GM23248 (cell line): ENCODE results near the gene CRYM. TPM values are rescaled to one million over a fixed set of nuclear protein-coding genes. Genes with fewer than 3 reads are reported as not detected.

Experiments
- DNase-seq: peaks from one replicate; pipeline ENCODE4 v3.0.0-alpha.2; 2015
- H2AFZ ChIP-seq: fragments of 200-600 bp; sonication (generic); 2 replicates; pipeline ENCODE4 v1.6.1; 2016; ENCODE audit warnings: antibody characterized with exemption
- H3F3A ChIP-seq: fragments of 200-600 bp; sonication (generic); 2 replicates; pipeline ENCODE4 v1.6.1; 2016; ENCODE audit warnings: mild to moderate bottlenecking, antibody characterized with exemption, mixed run types; ENCODE audit not compliant: insufficient read depth
- H3K27ac ChIP-seq: fragments of 200-600 bp; sonication (generic); 2 replicates; pipeline ENCODE4 v1.5.1; 2016; ENCODE audit warnings: mild to moderate bottlenecking
- H3K27me3 ChIP-seq: fragments of 200-600 bp; sonication (generic); replicated peaks from 2 replicates; pipeline ENCODE4 v1.6.1; 2016; ENCODE audit warnings: mild to moderate bottlenecking; ENCODE audit not compliant: insufficient read depth
- H3K36me3 ChIP-seq: fragments of 200-600 bp; sonication (generic); 2 replicates; pipeline ENCODE4 v1.6.1; 2016; ENCODE audit warnings: low read depth, mild to moderate bottlenecking
- H3K4me1 ChIP-seq: fragments of 200-600 bp; sonication (generic); 2 replicates; pipeline ENCODE4 v1.6.1; 2016; ENCODE audit warnings: mild to moderate bottlenecking; ENCODE audit not compliant: insufficient read depth
- H3K4me2 ChIP-seq: fragments of 200-600 bp; sonication (generic); one replicate; pipeline ENCODE4 v1.6.1; 2016; ENCODE audit warnings: mild to moderate bottlenecking; ENCODE audit not compliant: unreplicated experiment
- H3K4me3 ChIP-seq: fragments of 200-600 bp; sonication (generic); 2 replicates; pipeline ENCODE4 v1.5.1; 2016; ENCODE audit warnings: mild to moderate bottlenecking
- H3K79me2 ChIP-seq: fragments of 200-600 bp; sonication (generic); 2 replicates; pipeline ENCODE4 v1.6.1; 2016; ENCODE audit warnings: mild to moderate bottlenecking; ENCODE audit not compliant: insufficient read depth
- H3K9ac ChIP-seq: fragments of 200-600 bp; sonication (generic); 2 replicates; pipeline ENCODE4 v1.6.1; 2016; ENCODE audit warnings: mild to moderate bottlenecking
- H3K9me2 ChIP-seq: fragments of 200-600 bp; sonication (generic); 2 replicates; pipeline ENCODE4 v1.6.1; 2016; ENCODE audit warnings: mixed run types, mild to moderate bottlenecking, moderate library complexity; ENCODE audit not compliant: insufficient read depth
- H3K9me3 ChIP-seq: fragments of 200-600 bp; sonication (generic); one replicate; pipeline ENCODE4 v1.6.1; 2017; ENCODE audit warnings: low read depth
- H4K20me1 ChIP-seq: fragments of 200-600 bp; sonication (generic); 2 replicates; pipeline ENCODE4 v1.6.0; 2016; ENCODE audit not compliant: insufficient read depth
- EZH2 ChIP-seq: fragments of 200-600 bp; sonication (generic); IDR thresholded peaks from 2 replicates; pipeline ENCODE4 v1.6.1; 2018; ENCODE audit warnings: antibody characterized with exemption, mild to moderate bottlenecking; ENCODE audit not compliant: insufficient read depth, poor library complexity, severe bottlenecking
- EZH2phosphoT487 ChIP-seq: fragments of 200-600 bp; sonication (generic); IDR thresholded peaks from 2 replicates; pipeline ENCODE4 v1.6.1; 2018; ENCODE audit warnings: antibody characterized with exemption, moderate library complexity, mild to moderate bottlenecking, low read depth; ENCODE audit not compliant: insufficient read depth
- WGBS, 2 experiments: methylation state at CpG; one replicate each; pipeline ENCODE4 v1.1.6; 2015 to 2017; ENCODE audit warnings: low lambda C conversion rate in 2 of 2, low coverage in 1 of 2; ENCODE audit errors: missing lambda C conversion rate in 2 of 2; 5-methylcytosine and 5-hydroxymethylcytosine counted together
- in situ Hi-C: fragments of 300-500 bp; cut with MboI; formaldehyde crosslinking; loops from 2 replicates; pipeline ENCODE4 v1.15.0; 2020
- polyA plus RNA-seq: library from polyadenylated mRNA; unstranded; fragments of >200 nt; fragmentation: Nextera tagmentation; extraction: Ambion mirVana; gene quantifications from 2 replicates; pipeline ENCODE4 v1.2.1, GENCODE V29; 2016
- total RNA-seq: library from RNA; depleted of rRNA; stranded (reverse); fragments of >200 nt; shearing (Covaris generic); gene quantifications from 2 replicates; pipeline ENCODE4 v1.2.3, GENCODE V29; 2014

CRYM gene
- total and polyA plus RNA-seq, 2 experiments from 2014 or later = not detected

DNA sequence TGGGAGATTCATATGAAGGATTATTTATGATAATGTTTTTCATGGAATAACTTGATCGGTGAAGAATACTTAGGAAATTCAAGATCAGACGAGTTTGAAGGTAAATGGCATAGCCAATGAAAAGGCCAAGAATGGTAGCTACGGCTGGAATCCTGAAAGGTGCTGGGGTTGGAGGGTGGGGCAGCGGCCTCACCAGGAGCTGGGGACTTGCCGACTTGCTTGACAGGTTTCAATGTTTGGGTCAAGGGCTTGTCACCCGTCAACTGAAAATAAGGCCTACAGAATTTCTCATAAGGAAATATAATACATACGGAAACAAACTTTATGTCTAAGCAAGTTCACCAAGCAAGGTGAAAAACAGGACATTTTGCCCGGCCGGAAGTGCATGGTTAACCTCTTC is 9.9 kb downstream of the CRYM start:
- TF ChIP-seq EZH2phosphoT487 (no peak), EZH2 (no peak)
- Histone ChIP-seq H3K79me2 (no peaks in the 10 kb centered on the region), H3K9ac (no peak overlapping the region), H3K9me2 (no peaks in the 10 kb centered on the region), H3K27me3 (peaks cover 12% of the 10 kb centered on the region), H3K36me3 (no peaks in the 10 kb centered on the region), H4K20me1 (no peaks in the 10 kb centered on the region), H3K4me2 (no peak overlapping the region), H3F3A (peaks cover 15% of the 10 kb centered on the region), H2AFZ (no peak overlapping the region), H3K9me3 (no peaks in the 10 kb centered on the region), H3K4me3 (no peak overlapping the region), H3K27ac (no peak overlapping the region), H3K4me1 (peaks cover 23% of the 10 kb centered on the region)
- no peak for DNase-seq
- in situ Hi-C loops = no loop called here
- 88 to 90% methylated on average over 9 of the region's 9 CpGs for WGBS, 2 experiments

DNA sequence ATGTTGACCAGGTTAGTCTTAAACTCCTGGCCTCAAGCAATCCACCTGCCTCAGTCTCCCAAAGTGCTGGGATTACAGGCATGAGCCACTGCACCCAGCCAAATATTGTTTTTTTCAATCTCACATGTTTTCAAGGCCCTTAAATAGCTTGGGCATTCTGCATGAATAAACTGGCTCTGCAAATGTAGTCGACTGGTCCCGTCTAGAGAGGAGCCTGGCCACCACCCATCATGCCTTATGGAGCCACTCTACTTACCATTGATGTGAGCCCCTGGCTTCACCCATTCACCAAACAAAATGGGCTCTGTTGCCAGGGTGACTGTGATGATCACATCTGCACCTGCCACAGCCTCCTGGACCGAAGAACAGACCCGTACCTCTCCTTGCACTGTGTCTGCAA is 10.8 kb downstream of the CRYM start:
- Histone ChIP-seq H2AFZ (no peak overlapping the region), H3K79me2 (no peaks in the 10 kb centered on the region), H3K4me1 (peaks cover 23% of the 10 kb centered on the region), H3K36me3 (no peaks in the 10 kb centered on the region), H3K4me3 (no peak overlapping the region), H3F3A (peaks cover 15% of the 10 kb centered on the region), H3K27me3 (peaks cover 9% of the 10 kb centered on the region), H3K27ac (no peak overlapping the region), H4K20me1 (no peaks in the 10 kb centered on the region), H3K9me2 (no peaks in the 10 kb centered on the region), H3K4me2 (no peak overlapping the region), H3K9me3 (no peaks in the 10 kb centered on the region), H3K9ac (no peak overlapping the region)
- TF ChIP-seq EZH2 = no peak
- TF ChIP-seq EZH2phosphoT487 = no peak
- 88 to 91% methylated on average over 4 of the region's 4 CpGs for WGBS, 2 experiments
- no peak for DNase-seq
- in situ Hi-C loops = no loop called here

DNA sequence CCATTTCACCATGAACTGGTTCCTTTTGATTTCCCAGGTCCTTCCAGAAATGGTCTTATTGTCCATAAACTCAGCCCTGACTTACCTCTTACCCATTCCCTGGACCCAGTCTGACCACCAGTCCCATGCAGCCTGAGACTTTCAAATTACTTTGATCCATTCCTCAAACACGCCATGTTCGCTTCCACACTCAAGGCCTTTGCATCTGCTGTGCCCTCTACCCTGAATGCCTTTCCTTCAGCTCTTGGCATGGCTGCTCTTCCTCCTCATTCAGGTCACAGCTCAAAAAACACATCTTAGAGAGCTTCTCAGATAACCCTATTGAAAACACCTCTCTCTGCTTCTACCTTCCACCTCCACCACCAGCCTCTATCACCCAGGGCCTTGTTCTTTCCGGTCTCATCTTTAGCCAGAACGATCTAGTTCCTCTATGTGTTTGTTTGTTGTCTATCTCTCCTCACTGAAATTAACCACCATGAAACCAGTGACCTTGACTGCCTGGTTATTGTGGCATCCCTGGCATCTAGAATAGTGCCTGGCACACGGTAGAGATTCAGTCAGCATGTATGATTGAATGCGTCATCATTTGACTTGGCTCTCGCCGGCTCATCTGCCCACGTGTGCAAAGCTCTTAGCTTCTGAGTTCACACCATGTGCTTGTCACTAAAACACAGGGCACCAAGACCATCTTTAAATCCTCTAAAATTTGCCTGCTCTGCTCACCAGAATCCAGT is 12.8 kb downstream of the CRYM start:
- Histone ChIP-seq H3K4me1 (peaks cover 23% of the 10 kb centered on the region), H3K36me3 (no peaks in the 10 kb centered on the region), H3K79me2 (no peaks in the 10 kb centered on the region), H3K27me3 (no peaks in the 10 kb centered on the region), H2AFZ (no peak overlapping the region), H3K9ac (no peak overlapping the region), H3F3A (peaks cover 15% of the 10 kb centered on the region), H4K20me1 (no peaks in the 10 kb centered on the region), H3K9me2 (no peaks in the 10 kb centered on the region), H3K4me3 (no peak overlapping the region), H3K9me3 (no peaks in the 10 kb centered on the region), H3K4me2 (no peak overlapping the region), H3K27ac (no peak overlapping the region)
- TF ChIP-seq EZH2 (no peak), EZH2phosphoT487 (no peak)
- in situ Hi-C loops = no loop called here
- peak; percentile 86 for DNase-seq
- 41 to 44% methylated on average over 9 of the region's 9 CpGs for WGBS, 2 experiments

GRCh38 chr16:21264571-21265036 is 13.5 kb downstream of the CRYM start:
- in situ Hi-C loops = no loop called here
- peak; percentile 62 for DNase-seq

More at GRCh38 chr16:21264571-21265036, 13.5 kb downstream of the CRYM start:
- H3K4me2 ChIP-seq = no peak overlapping the region
- TF ChIP-seq EZH2phosphoT487 (no peak), EZH2 (no peak)
- 0 out of 2 replicates have a peak overlapping the region, but pooled peaks have one; percentile 34 for H2AFZ ChIP-seq
- no peaks in the 10 kb centered on the region for H3K9me3 ChIP-seq
- no peak overlapping the region for H3K4me3 ChIP-seq
- peaks cover 23% of the 10 kb centered on the region for H3K4me1 ChIP-seq
- H3K9me2 ChIP-seq = no peaks in the 10 kb centered on the region
- no peaks in the 10 kb centered on the region for H3K27me3 ChIP-seq
- no peaks in the 10 kb centered on the region for H4K20me1 ChIP-seq
- H3F3A ChIP-seq = peaks cover 15% of the 10 kb centered on the region
- H3K79me2 ChIP-seq = no peaks in the 10 kb centered on the region
- no peaks in the 10 kb centered on the region for H3K36me3 ChIP-seq
- WGBS, 2 experiments = 21 to 22% methylated on average over 4 of the region's 4 CpGs
- H3K27ac ChIP-seq = peak overlapping the region; percentile 17; the same call in 1 of the 2 replicates
- no peak overlapping the region for H3K9ac ChIP-seq
